Activated gamma-delta T cell treated with Interleukin-2 at 50 U/mL for 16 hours (primary cell): ENCODE data around the gene BTG3.

Experiments used
- DNase-seq: peaks from one replicate; pipeline ENCODE4 v3.0.0-alpha.2; 2020

The BTG3 gene

DNA sequence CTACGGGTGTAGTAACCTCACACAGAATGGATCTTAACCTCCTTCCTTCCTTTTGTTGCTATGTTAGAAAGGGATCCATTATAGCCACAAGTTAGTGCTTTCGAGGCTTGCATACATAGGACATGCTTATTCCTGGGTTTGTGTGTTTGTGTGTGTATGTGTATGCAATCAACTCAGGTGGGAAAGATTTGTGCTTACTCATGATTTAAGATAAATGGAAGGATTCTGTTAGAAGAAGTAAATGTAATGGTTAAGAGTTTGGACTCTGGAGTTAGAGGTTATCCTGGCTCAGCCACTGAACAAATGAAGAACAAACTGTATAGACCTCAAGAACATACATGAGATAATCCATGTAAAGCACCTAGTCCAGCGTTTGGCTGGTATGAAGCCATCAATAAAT, 28.8 kb downstream of the BTG3 start:
- no peak for DNase-seq

DNA sequence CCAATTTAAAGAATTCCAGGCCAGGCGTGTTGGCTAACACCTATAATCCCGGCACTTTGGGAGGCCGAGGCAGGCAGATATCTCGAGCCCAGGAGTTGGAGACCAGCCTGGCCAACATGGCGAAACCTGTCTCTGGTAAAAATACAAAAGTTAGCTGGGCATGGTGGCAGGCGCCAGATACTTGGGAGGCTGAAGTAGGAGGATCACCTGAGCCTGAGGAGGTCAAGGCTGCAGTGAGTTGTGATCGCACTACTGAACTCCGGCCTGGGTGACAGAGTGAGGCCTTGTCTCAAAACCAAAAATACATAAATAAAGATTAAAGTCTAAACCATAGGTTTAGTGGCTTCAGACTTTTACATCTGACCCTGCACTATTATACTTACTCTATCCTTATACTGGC, 32.4 kb downstream of the BTG3 start:
- DNase-seq: no peak

DNA sequence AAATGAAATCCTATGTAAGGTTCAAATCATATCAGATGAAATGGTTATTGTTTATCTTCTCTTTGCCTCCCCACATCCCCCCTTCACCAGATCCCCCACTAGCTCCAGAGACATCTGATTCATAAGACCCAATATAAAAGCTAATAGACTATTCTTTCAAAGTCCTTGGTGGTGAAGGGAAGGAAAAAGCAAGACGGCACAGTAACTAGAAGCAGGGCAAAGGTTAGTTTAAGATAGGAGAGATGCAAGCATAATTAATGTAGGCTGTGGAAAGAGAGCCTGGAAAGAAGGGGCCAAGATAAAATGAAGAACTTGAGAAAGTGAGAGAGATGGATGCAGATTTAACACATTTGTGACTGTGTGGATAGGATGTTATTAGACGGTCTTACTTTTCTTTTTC, 33.8 kb downstream of the BTG3 start:
- no peak for DNase-seq

DNA sequence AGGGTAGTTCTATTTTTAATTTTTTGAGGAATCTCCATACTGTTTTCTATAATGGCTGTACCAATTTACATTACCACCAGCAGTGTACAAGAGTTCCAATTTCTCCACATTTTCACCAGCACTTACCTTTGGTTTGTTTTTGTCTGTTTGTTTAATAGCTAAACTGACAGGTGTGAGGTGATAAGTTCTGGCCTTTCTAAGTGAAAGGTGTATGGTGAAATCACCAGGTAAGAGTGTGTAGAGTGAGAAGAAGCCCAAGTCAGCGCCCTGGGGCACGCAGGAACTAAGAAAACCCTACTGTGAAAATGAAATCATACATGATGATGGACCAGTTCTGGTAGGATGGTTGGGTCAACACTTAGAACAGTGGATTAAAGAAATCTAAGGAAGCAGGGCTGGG, 34.5 kb downstream of the BTG3 start:
- no peak for DNase-seq

DNA sequence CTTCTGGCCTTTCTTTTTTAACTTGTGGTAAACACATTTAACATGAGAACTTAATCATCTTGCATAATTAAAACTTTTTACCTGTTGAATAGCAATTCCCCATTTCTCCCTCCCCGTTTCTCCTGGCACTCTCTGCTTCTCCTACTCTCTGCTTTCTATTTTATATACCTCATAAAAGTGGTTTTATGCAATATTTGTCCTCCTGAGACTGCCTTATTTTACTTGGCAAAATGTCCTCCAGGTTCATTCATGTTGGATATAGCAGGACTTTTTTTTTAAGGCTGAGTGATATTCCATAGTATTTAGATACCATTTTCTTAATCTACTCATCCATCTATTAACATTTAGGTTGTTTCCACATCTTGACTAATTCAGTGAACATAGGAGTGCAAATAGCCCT, 35.0 kb downstream of the BTG3 start:
- DNase-seq: no peak

DNA sequence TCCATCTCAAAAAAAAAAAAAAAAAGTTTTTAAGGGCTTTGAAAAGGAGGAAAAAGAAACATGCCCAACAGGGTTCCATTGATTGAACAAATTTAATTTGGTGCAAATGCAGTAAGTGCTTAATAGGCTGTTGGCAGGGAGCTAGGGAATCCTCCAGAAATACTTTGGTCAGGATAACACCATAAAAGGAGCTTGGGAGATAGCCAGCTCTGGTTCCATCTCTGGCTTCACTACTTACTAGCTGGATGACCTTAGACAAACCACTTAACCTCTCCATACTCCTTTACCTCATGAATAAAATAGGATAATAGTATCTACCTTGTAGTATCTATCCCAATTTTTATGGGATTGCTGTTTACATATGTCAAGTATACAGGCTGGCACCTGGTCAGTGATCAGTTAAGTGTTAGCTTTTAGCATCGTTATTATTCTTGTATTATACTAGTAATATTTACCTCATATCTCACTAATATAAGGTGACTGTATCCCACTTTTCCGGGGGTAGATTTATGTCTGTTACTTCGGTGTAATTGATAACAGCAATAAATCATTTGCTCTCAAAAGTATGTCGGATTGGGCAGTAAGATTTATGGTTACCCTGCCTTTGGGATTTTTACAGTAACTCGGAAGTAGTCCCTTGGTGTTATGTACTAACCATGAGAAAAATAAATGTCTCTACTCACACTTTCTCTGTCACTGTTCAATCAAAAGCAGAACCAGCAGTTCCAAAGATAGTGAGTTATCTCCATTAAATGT, 36.4 kb downstream of the BTG3 start:
- no peak for DNase-seq

DNA sequence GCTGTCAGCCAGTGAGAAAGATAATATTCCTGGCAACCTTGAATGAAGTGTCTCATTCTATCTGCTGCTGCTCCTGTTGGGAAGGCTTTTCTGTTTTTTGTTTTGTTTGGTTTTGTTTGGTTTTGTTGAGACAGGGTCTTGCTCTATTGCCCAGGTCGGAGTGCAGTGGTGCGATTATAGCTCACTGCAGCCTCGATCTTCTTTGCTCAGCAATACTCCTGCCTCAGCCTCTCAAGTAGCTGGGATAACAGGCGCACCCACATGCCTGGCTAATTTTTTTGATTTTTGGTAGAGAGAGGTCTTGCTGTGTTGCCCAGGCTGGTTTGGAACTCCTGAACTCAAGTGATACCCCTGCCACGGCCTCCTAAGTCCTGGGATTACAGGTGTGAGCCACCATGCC, 37.6 kb downstream of the BTG3 start:
- DNase-seq: no peak

DNA sequence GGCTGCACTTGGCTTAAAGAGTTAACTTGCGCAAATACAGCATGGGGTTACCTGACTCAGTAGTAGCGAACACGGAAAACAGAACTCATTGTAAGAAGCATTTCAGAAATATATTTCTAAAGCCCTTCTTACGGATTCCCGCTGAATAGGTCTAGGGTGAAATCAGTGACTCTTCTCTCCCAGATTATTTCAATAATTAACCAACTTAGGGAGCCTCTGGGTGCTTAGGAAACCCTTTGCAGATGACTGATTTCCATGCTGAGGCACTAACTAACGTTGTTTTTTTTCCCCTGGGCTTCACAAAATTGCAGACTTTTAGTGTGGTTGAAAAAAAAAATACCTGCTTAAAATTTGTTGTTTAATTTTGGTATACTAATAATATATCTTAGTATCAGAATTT, 40.3 kb downstream of the BTG3 start:
- DNase-seq: no peak

DNA sequence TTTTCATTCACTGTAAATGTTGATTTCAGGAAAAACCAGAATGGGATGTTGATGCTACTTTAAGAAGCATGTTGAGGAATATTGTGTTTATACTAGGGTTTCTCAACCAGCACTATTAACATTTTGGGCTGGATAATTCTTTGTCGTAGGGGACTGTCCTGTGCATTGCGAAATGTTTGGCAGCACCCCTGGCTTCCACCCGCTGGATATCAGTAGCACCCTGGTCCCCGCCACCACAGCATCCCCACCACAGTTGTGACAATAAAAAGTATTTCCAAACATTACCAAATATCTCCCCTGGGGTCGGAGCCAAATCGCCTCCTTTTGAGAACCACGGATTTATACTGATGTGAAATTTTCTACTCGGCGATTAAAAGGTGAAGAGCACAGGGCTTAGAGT, 41.9 kb downstream of the BTG3 start:
- no peak for DNase-seq

DNA sequence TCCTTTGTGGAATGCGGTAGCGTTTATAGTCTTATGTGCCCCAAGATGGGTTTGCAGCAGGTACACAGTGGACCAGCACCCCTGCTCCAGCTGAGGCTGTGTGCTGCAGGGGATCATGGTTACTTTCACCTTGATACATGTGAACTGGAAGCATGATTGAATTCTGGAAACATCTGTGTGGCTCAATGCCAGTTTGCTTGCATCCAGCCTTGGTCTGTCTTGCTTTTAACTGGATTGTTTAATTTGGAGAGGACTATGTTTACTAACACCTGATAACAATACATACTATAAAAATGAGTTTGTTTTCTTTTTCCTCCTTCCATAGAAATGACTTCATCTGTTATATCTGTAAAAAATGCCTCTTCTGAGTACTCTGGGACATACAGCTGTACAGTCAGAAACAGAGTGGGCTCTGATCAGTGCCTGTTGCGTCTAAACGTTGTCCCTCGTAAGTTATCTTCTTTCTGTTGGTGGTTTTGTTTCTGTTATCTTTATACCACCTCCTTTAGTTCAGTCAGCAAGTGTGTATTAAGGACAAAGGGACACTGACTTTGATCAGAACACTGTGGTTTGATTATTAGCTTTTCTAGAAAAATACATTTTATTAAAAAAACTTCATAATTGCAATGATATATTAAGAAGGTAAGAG, 52.2 kb downstream of the BTG3 start:
- no peak for DNase-seq

DNA sequence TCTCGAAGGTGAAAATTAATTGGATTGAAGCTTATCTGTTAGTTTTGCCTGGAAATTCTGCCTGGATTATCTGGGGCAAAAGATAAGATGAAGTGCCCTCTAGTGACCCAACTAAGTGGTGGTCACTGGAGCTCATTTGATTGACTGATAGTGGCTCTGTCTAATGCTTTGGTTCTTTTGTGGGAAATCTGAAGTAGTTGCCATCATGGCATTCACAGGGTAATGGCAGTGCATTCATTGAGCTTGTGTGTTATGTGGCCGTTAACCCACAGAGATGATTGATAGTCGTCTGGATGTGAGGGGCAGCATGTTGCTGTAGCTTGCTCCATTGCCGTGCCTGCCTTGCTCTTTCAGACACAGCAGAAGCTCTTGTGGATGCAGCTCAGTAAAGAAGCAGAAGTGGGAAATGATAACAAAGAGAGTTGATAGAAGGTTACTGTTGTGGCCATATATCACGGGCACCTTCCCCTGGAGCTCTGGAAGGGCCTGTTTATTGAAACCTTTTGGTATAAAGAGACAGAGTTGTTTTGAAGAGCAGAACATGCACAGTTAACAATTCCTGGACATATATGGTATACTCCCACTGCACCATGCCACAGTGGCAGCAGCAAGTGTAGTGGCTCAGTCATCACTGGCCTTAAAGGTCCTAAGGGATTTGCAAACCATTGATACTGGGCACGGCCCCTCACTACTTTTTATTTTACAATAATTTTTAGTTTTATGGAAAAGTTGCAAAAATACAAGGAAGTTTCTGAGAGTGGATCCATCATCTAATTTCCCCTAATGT, 57.8 kb downstream of the BTG3 start:
- no peak for DNase-seq

DNA sequence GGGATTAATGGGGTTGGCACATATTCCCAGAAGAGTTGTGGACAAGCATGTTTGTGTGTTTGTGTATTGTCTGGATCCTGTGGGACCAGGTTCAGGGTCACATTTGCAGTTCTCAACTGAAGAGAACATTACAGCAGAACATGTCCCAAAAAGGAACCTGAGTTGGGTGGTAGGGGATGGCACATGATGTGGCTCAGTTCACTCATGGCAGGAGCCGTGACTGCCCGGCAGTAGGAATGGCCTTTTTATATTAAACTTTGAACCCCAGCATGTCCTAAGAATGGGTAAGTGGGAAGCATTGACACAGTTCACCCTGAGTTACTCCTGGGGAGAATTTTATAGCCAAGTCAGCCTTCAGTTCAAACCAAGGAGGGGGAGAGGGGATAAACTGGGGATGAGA, 58.6 kb downstream of the BTG3 start:
- no peak for DNase-seq

DNA sequence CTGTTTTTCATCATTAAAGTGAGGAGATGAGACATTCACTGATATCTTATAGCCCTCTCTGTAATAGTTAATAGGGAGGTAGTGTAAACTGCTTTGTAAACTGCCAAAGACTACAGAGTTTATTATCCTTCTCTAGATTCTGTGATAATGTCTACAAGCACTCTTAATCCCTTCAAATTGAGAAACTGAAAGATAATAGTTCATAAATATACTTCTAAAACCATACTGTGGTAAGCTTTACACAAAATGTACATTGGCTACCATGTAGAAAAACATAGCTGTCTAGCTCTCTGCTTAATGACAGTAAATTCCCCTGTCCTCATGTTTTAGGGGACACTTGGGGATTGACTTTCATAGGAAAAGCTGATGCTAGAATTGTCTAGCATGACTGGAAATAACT, 60.3 kb downstream of the BTG3 start:
- no peak for DNase-seq

DNA sequence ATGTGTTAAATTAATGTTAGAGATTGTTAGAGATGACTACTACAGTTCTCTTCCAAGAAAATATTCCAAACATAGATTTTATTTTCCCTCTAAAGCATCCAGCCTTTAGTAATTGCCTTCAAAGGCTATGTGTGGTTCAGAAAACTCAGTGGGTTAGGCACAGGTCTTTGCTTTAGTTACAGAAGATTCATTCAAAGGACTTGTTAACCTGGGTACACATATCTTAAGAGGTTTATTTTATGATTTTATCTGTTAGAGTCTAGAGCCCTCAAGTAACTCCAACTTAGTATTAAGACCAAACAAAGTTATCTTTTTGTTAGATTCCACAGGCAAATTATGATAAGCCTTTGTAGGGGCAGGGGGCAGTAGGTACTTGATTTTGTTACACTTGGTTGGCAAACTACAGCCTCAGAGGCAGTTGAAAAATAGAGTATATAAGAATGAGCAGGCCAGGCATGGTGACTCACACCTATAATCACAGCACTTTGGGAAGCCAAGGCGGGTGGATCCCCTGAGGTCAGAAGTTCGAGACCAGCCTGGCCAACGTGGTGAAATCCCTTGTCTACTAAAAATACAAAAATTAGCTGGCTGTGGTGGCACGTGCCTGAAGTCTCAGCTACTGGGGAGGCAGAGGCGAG, 61.9 kb downstream of the BTG3 start:
- DNase-seq: no peak

DNA sequence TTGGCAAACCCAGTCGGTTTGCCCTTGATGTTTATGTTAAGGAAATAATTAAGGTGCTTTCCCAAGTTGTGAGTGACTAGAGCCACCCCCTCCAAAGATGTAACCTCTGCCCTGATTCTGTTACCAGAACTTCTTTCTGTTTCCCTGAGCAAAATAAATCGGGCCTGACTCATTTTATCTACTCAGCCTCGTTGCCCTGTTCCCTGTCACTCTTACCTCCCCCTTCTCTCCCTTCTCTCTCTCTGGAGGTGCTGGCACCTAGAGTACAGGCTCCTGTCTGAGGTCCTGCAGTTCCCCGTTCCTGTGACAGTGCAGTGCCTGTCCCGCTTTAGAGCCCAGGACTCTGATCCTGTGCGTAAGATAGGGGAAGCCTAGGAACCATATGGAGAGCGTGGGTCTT, 64.4 kb downstream of the BTG3 start:
- DNase-seq: no peak

DNA sequence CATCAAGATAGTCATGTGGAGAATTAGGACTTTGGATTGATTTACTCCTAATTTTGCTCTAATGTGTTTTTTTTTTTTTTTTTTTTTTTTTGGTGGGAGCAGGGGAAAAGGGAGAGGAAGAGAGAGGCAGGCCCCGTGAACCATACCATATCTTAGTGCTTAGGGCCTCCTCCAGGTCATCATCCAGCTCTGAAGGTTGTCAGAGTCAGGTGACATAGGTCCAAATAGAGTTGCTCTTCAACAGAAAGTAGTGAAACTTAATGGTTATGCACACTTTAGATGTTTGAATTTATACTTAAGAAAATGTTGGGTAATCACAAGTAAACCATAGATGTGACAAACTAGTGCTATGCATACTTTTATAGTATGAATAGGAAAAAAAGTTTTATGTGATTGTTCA, 67.7 kb downstream of the BTG3 start:
- DNase-seq: no peak
